ENCODE measurements around the gene DEFB124.
"Not testable (repeated sequence)": the region's sequence is repeated elsewhere in the genome, so short reads cannot be mapped to it uniquely, and the experiment has no call there.

Gene DEFB124, protein sequence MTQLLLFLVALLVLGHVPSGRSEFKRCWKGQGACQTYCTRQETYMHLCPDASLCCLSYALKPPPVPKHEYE

DNA sequence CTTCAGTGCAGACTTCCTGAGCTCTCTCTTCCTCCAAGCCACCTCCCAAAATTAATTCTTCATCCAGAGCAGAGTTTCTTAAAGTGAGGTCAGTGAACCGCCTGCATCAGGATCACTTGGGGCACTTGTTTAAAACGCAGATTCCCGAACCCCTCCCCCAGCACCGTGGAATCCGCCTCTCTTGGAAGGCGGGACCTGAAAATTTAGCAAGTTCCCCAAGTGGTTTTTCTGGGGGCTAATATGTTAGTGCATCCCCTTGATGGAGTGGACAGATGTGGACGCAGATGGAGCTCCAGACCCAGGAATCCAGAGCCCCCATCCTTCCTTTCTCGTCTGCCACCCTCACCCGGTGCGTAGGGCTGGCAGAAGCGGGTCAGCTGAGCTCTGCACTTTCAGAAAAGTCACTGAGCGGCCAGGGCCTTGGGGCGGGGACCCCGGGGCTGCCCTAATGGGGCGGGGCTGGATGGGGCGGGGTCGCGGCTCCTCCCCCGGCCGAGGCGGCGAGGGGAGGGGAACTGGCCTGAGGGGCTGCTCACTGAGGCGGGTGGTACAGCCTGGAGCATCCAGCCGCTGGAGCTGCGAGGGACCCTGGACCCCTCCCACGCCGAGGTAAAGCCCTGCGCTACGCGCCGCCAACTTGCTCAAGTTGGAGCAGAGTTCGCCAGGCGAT, at the start of gene DEFB124, which contains the start of gene REM1:
Gene DEFB124 (minus strand): TSS at position 370 of the 670 bp plus-strand sequence. CDS start 2,114 bp downstream, outside the sequence.
Gene REM1 (plus strand): TSS at position 531 of the 670 bp plus-strand sequence. CDS start 1,158 bp downstream, outside the sequence.
- H3K4me3 ChIP-seq (ENCODE audit: low read length), result peak within 1 kb of the TSS; percentile 33; the same call in 1 of the 2 replicates
- peak within 1 kb of the TSS; percentile 67 for H3K4me2 ChIP-seq (ENCODE audit: low read length)
- no peak for TF ChIP-seq EZH2phosphoT487 (IDR thresholded peaks at IDR 0.05; ENCODE audit: low read depth)
- TF ChIP-seq, protein P1, sequence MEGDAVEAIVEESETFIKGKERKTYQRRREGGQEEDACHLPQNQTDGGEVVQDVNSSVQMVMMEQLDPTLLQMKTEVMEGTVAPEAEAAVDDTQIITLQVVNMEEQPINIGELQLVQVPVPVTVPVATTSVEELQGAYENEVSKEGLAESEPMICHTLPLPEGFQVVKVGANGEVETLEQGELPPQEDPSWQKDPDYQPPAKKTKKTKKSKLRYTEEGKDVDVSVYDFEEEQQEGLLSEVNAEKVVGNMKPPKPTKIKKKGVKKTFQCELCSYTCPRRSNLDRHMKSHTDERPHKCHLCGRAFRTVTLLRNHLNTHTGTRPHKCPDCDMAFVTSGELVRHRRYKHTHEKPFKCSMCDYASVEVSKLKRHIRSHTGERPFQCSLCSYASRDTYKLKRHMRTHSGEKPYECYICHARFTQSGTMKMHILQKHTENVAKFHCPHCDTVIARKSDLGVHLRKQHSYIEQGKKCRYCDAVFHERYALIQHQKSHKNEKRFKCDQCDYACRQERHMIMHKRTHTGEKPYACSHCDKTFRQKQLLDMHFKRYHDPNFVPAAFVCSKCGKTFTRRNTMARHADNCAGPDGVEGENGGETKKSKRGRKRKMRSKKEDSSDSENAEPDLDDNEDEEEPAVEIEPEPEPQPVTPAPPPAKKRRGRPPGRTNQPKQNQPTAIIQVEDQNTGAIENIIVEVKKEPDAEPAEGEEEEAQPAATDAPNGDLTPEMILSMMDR (IDR thresholded peaks at IDR 0.05; ENCODE audit: low read depth, low read length), result no peak

DNA sequence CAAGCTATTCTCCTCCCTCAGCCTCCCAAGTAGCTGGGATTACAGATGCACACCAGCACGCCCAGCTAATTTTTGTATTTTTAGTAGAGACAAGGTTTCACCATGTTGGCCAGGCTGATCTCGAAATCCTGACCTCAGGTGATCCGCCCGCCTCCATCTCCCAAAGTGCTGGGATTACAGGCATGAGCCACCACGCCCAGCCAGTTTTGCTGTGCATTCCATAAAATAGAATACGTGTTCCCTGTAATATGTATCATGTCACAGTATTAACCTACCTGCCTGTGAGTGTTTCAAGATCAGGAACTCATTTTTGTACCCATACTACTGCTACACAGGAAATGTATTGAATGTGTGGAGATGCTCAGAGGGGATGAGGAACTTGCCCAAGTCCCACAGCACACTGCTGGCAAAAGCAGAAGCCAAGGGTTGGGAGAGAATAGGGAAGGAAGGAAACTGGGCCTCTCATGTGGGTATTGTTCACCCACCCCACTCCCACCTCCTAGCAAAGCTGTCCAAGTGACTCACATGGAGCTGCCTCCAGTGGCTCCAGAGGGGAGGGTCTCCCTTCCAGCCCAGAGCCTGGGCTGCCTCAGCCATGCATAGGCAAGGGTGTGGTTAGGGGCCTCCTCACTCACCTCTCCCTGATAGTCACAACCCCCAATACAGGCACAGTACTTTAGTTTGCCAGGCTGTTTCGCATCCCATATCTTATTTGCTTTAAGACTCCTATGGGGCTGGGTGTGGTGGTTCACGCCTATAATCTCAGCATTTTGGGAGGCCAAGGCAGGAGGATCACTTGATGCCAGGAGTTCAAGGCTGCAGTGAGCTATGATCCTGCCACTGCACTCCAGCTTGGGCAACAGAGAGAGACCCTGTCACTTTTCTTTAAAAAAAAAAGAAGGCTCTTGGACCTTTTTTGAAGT, 48.7 kb upstream of the DEFB124 start:
- Histone ChIP-seq H3K79me2 (ENCODE audit: low read length) (peaks cover 93% of the 10 kb centered on the region), H3K9ac (ENCODE audit: low read length) (no peak overlapping the region), H3K27ac (ENCODE audit: low read length) (no peak overlapping the region), H3K4me2 (ENCODE audit: low read length) (no peak overlapping the region), H3K4me3 (ENCODE audit: low read length) (no peak overlapping the region), H3K9me3 (ENCODE audit: insufficient read depth, low read length) (no peaks in the 10 kb centered on the region), H3K4me1 (ENCODE audit: low read length) (no peaks in the 10 kb centered on the region), H4K20me1 (ENCODE audit: insufficient read depth, low read length) (peaks cover 66% of the 10 kb centered on the region), H3K27me3 (ENCODE audit: low read depth, low read length) (no peaks in the 10 kb centered on the region), H2AFZ (ENCODE audit: low read depth, low read length) (no peak overlapping the region), H3K36me3 (replicated peaks; ENCODE audit: low read depth, low read length) (peaks cover 67% of the 10 kb centered on the region)
- TF ChIP-seq EZH2phosphoT487 (IDR thresholded peaks at IDR 0.05; ENCODE audit: low read depth), result no peak
- TF ChIP-seq, protein P1 (IDR thresholded peaks at IDR 0.05; ENCODE audit: low read depth, low read length), result no peak

More for the DNA sequence above, at the start of gene DEFB124, which contains the start of gene REM1:
- no peaks in the 10 kb centered on the region for H3K9me3 ChIP-seq (ENCODE audit: insufficient read depth, low read length)
- no peak within 1 kb of the TSS for H3K9ac ChIP-seq (ENCODE audit: low read length)
- H3K79me2 ChIP-seq (ENCODE audit: low read length), result no peaks in the 10 kb centered on the region
- no peaks in the 10 kb centered on the region for H3K36me3 ChIP-seq (replicated peaks; ENCODE audit: low read depth, low read length)
- peaks cover 16% of the 10 kb centered on the region for H3K4me1 ChIP-seq (ENCODE audit: low read length)
- H3K27me3 ChIP-seq (ENCODE audit: low read depth, low read length), result no peaks in the 10 kb centered on the region
- H4K20me1 ChIP-seq (ENCODE audit: insufficient read depth, low read length), result no peaks in the 10 kb centered on the region
- H2AFZ ChIP-seq (ENCODE audit: low read depth, low read length), result peak within 1 kb of the TSS; percentile 80
- peak within 1 kb of the TSS; percentile 24; the same call in 1 of the 2 replicates for H3K27ac ChIP-seq (ENCODE audit: low read length)

DNA sequence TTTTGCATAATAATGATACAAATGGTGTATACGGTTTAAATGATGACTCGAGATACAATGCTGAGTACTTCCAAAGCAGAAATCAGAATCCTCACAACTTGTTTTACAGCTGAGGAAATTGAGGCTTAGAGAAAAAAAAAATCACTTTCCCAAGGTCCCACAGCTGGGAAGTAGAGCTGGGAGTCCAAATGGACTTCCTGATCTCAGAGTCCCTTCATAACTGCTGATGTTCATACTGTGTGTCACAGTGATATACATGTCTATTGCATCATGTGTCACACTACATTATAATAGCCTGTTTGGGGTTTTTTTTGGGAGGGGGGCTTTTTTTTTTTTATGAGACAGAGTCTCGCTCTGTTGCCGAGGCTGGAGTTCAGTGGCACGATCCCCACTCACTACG, 47.8 kb upstream of the DEFB124 start:
- H3K4me2 ChIP-seq (ENCODE audit: low read length), result no peak overlapping the region
- H3K36me3 ChIP-seq (replicated peaks; ENCODE audit: low read depth, low read length), result peaks cover 63% of the 10 kb centered on the region
- peaks cover 95% of the 10 kb centered on the region for H3K79me2 ChIP-seq (ENCODE audit: low read length)
- no peaks in the 10 kb centered on the region for H3K27me3 ChIP-seq (ENCODE audit: low read depth, low read length)
- no peak overlapping the region for H3K9ac ChIP-seq (ENCODE audit: low read length)
- no peaks in the 10 kb centered on the region for H3K9me3 ChIP-seq (ENCODE audit: insufficient read depth, low read length)
- TF ChIP-seq EZH2phosphoT487 (IDR thresholded peaks at IDR 0.05; ENCODE audit: low read depth), result no peak
- TF ChIP-seq, protein P1 (IDR thresholded peaks at IDR 0.05; ENCODE audit: low read depth, low read length), result no peak
- no peak overlapping the region for H3K27ac ChIP-seq (ENCODE audit: low read length)
- no peak overlapping the region for H3K4me3 ChIP-seq (ENCODE audit: low read length)
- H2AFZ ChIP-seq (ENCODE audit: low read depth, low read length), result no peak overlapping the region
- H4K20me1 ChIP-seq (ENCODE audit: insufficient read depth, low read length), result peaks cover 67% of the 10 kb centered on the region
- no peaks in the 10 kb centered on the region for H3K4me1 ChIP-seq (ENCODE audit: low read length)

DNA sequence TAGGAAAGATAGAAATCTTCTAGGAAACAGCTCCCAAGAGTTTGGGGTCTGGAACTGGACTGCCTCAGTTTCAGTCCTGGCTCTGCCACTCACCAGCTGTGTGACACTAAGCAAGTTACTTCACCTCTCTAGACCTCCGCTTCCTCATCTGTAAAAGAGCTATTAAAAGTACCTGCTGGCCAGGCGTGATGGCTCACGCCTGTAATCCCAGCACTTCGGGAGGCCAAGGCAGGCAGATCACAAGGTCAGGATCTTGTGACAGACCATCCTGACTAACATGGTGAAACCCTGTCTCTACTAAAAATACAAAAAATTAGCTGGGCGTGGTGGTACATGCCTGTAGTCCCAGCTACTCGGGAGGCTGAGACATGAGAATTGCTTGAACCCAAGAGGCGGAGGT, 46.3 kb upstream of the DEFB124 start:
- not testable (repeated sequence) for H3K9me3 ChIP-seq (ENCODE audit: insufficient read depth, low read length); H2AFZ ChIP-seq (ENCODE audit: low read depth, low read length); H3K9ac ChIP-seq (ENCODE audit: low read length); H3K27me3 ChIP-seq (ENCODE audit: low read depth, low read length); H3K4me1 ChIP-seq (ENCODE audit: low read length); H3K27ac ChIP-seq (ENCODE audit: low read length); H3K4me2 ChIP-seq (ENCODE audit: low read length); H3K4me3 ChIP-seq (ENCODE audit: low read length)
- H3K36me3 ChIP-seq (replicated peaks; ENCODE audit: low read depth, low read length), result peaks cover 65% of the 10 kb centered on the region
- H4K20me1 ChIP-seq (ENCODE audit: insufficient read depth, low read length), result peaks cover 74% of the 10 kb centered on the region
- H3K79me2 ChIP-seq (ENCODE audit: low read length), result peaks cover 98% of the 10 kb centered on the region
